GM21786 (cell line): Measurements from ENCODE around the gene KCTD5.

ENCODE experiments used
- ATAC-seq: cut with Tn5 transposase; IDR thresholded peaks from one replicate; pipeline ENCODE4 v1.9.1; 2021; ENCODE audit not compliant: unreplicated experiment

KCTD5 gene

GRCh38 chr16:2721634-2722173, 39.4 kb downstream of the KCTD5 start:
- ATAC-seq: peak; percentile 9

- no peak for ATAC-seq
Observed at GRCh38 chr16:2724088-2724676, 41.9 kb downstream of the KCTD5 start.

GRCh38 chr16:2724816-2725348, 42.6 kb downstream of the KCTD5 start:
- ATAC-seq: no peak

GRCh38 chr16:2726923-2727322, 44.6 kb downstream of the KCTD5 start:
- no peak for ATAC-seq

GRCh38 chr16:2728034-2728433, 45.7 kb downstream of the KCTD5 start:
- ATAC-seq: no peak

GRCh38 chr16:2734844-2735515, 52.7 kb downstream of the KCTD5 start:
- no peak for ATAC-seq

- ATAC-seq: no peak
Observed at GRCh38 chr16:2736476-2737237, 54.3 kb downstream of the KCTD5 start.

GRCh38 chr16:2737238-2737605, 54.9 kb downstream of the KCTD5 start:
- no peak for ATAC-seq

- no peak for ATAC-seq
Observed at GRCh38 chr16:2737895-2738418, 55.6 kb downstream of the KCTD5 start.

- ATAC-seq: no peak
Observed at GRCh38 chr16:2738615-2739014, 56.3 kb downstream of the KCTD5 start.

GRCh38 chr16:2739625-2740430, 57.5 kb downstream of the KCTD5 start:
- ATAC-seq: no peak

GRCh38 chr16:2740476-2740875, 58.2 kb downstream of the KCTD5 start:
- ATAC-seq: no peak

GRCh38 chr16:2741168-2741567, 58.8 kb downstream of the KCTD5 start:
- no peak for ATAC-seq

GRCh38 chr16:2742323-2743006, 60.1 kb downstream of the KCTD5 start:
- ATAC-seq: no peak

- no peak for ATAC-seq
Observed at GRCh38 chr16:2743007-2743810, 60.9 kb downstream of the KCTD5 start.

GRCh38 chr16:2744711-2745110, 62.4 kb downstream of the KCTD5 start:
- no peak for ATAC-seq

- no peak for ATAC-seq
Observed at GRCh38 chr16:2745116-2745890, 63.0 kb downstream of the KCTD5 start.

- no peak for ATAC-seq
Observed at GRCh38 chr16:2745961-2746360, 63.6 kb downstream of the KCTD5 start.
